Spinal cord (tissue), 10 donors: ENCODE results near the gene C3orf22. TPM values are rescaled to one million over a fixed set of nuclear protein-coding genes. Genes with fewer than 3 reads are reported as not detected.

ENCODE experiments used
- DNase-seq, 6 donors: peaks; one replicate each; pipeline versions ENCODE4 v3.0.0 to v3.0.0-alpha.2; 2013 to 2015; ENCODE audit warnings: low spot score in 6 of 6, low read depth in 4 of 6
- H3K27ac ChIP-seq: one replicate; pipeline ENCODE4 v1.5.1; 2013; ENCODE audit warnings: low read depth, low read length, control low read depth
- H3K27me3 ChIP-seq: one replicate; pipeline ENCODE4 v1.6.1; 2013; ENCODE audit warnings: low read length; ENCODE audit not compliant: control insufficient read depth, insufficient read depth
- H3K36me3 ChIP-seq: one replicate; pipeline ENCODE4 v1.6.1; 2013; ENCODE audit warnings: low read length; ENCODE audit not compliant: control insufficient read depth, insufficient read depth
- H3K4me1 ChIP-seq: one replicate; pipeline ENCODE4 v1.6.1; 2013; ENCODE audit warnings: low read length; ENCODE audit not compliant: control insufficient read depth, insufficient read depth
- H3K4me3 ChIP-seq: one replicate; pipeline ENCODE4 v1.5.1; 2013; ENCODE audit warnings: low read depth, low read length, control low read depth
- H3K9me3 ChIP-seq: one replicate; pipeline ENCODE4 v1.6.1; 2013; ENCODE audit warnings: low read length; ENCODE audit not compliant: control insufficient read depth, insufficient read depth
- WGBS: methylation state at CpG from one replicate; pipeline ENCODE4 v1.1.5; 2013; ENCODE audit warnings: missing lambda C conversion rate; ENCODE audit not compliant: insufficient coverage; 5-methylcytosine and 5-hydroxymethylcytosine counted together
- polyA plus RNA-seq, 2 donors: library from polyadenylated mRNA; unstranded; fragments of 120-200 nt; gene quantifications; one replicate each; pipeline ENCODE4 v1.2.1, GENCODE V29; 2013; ENCODE audit not compliant: insufficient read length in 2 of 2
- small RNA-seq: library from RNA; depleted of rRNA; stranded (forward); fragments of <200 nt; gene quantifications from one replicate; pipeline ENCODE3, GENCODE V24; 2014; ENCODE audit warnings: low replicate concordance
- total RNA-seq, 2 donors: library from RNA; depleted of rRNA in 1 of 2; stranded (reverse); fragments of 120-200 nt in 1 of 2; fragments of >200 nt in 1 of 2; gene quantifications; one replicate each; pipeline versions ENCODE4 v1.2.3 to v1.2.4, GENCODE V29; 2013 to 2014
- donor health status: healthy.

C3orf22 gene
- total and polyA plus RNA-seq, 4 donors: 0.17 to 0.27 TPM; not detected in 2

DNA sequence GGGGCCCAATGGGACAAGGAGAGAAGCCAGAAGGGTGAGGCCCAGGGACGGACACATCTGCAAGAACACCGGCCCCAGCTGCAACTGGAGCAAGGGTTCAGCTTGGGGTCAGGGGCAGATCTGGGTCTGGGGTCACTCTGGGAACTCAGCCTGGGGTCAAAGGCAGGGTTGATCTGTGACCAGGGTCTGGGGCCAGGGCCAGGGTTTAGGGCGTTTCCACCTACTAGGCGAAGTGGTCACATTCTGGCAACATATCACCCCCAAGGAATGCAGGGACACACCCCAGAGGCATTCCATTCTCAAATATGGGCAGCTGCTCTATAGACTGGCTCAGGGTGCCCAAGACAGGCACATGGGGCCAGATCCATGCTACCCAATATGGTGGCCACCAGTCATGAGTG is 50.2 kb downstream of the C3orf22 start:
- Histone ChIP-seq H3K9me3 (no peaks in the 10 kb centered on the region), H3K4me1 (peaks cover 38% of the 10 kb centered on the region), H3K4me3 (no peak overlapping the region), H3K36me3 (no peaks in the 10 kb centered on the region), H3K27me3 (no peaks in the 10 kb centered on the region), H3K27ac (no peak overlapping the region)
- DNase-seq: no peak
- 98% methylated on average over 4 of the region's 4 CpGs for WGBS

- Histone ChIP-seq H3K4me3 (no peak overlapping the region), H3K27ac (no peak overlapping the region), H3K9me3 (no peaks in the 10 kb centered on the region), H3K4me1 (peaks cover 31% of the 10 kb centered on the region), H3K27me3 (no peaks in the 10 kb centered on the region), H3K36me3 (no peaks in the 10 kb centered on the region)
- WGBS: 91% methylated on average over 9 of the region's 9 CpGs
- no peak for DNase-seq
Observed at GRCh38 chr3:126507886-126508285, 50.8 kb downstream of the C3orf22 start.

GRCh38 chr3:126503701-126504100 is 55.0 kb downstream of the C3orf22 start:
- Histone ChIP-seq H3K36me3 (no peaks in the 10 kb centered on the region), H3K27ac (no peak overlapping the region), H3K27me3 (no peaks in the 10 kb centered on the region), H3K4me1 (peaks cover 6% of the 10 kb centered on the region), H3K4me3 (no peak overlapping the region), H3K9me3 (no peaks in the 10 kb centered on the region)
- no peak for DNase-seq
- 94% methylated on average over 10 of the region's 10 CpGs for WGBS

- Histone ChIP-seq H3K9me3 (no peaks in the 10 kb centered on the region), H3K27me3 (no peaks in the 10 kb centered on the region), H3K4me3 (no peak overlapping the region), H3K27ac (no peak overlapping the region), H3K36me3 (no peaks in the 10 kb centered on the region), H3K4me1 (peaks cover 6% of the 10 kb centered on the region)
- no peak for DNase-seq
- 92% methylated on average over 1 of the region's 1 CpG for WGBS
Observed at GRCh38 chr3:126502656-126503055, 56.1 kb downstream of the C3orf22 start.

GRCh38 chr3:126501736-126502135 is 57.0 kb downstream of the C3orf22 start:
- Histone ChIP-seq H3K27ac (no peak overlapping the region), H3K4me3 (no peak overlapping the region), H3K4me1 (peaks cover 6% of the 10 kb centered on the region), H3K9me3 (no peaks in the 10 kb centered on the region), H3K36me3 (no peaks in the 10 kb centered on the region), H3K27me3 (no peaks in the 10 kb centered on the region)
- no peak for DNase-seq
- WGBS: 62% methylated on average over 6 of the region's 7 CpGs

DNA sequence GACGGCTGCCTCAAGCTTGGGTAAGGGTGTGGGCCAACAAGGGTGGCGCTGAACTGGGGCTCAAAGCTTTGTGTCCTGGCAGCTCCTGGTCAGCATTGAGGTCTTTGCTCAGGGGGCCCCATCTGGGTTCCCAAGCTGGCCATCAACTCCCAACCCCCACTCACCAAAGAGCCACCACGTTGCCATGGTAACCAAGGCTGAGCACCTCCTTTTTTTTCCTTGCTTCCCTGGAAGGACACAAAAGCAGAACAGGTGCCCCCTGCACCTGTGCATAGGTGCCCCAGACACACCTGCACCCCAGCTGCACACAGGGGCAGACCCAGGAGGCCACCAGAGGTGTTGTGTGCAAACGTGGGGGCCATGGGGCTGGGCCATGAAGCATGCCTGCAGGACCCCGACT is 57.7 kb downstream of the C3orf22 start:
- no peaks in the 10 kb centered on the region for H3K9me3 ChIP-seq
- peaks cover 6% of the 10 kb centered on the region for H3K4me1 ChIP-seq
- no peak for DNase-seq
- no peaks in the 10 kb centered on the region for H3K27me3 ChIP-seq
- no peak overlapping the region for H3K27ac ChIP-seq
- no peak overlapping the region for H3K4me3 ChIP-seq
- 63% methylated on average over 5 of the region's 5 CpGs for WGBS
- no peaks in the 10 kb centered on the region for H3K36me3 ChIP-seq

GRCh38 chr3:126500016-126500415 is 58.7 kb downstream of the C3orf22 start:
- no peak for DNase-seq
- H3K4me1 ChIP-seq: peaks cover 6% of the 10 kb centered on the region
- 91% methylated on average over 7 of the region's 7 CpGs for WGBS

More at GRCh38 chr3:126500016-126500415, 58.7 kb downstream of the C3orf22 start:
- H3K27ac ChIP-seq: no peak overlapping the region
- H3K9me3 ChIP-seq: no peaks in the 10 kb centered on the region
- H3K4me3 ChIP-seq: no peak overlapping the region
- H3K27me3 ChIP-seq: no peaks in the 10 kb centered on the region
- H3K36me3 ChIP-seq: peaks cover 3% of the 10 kb centered on the region

Small RNA genes within 50 kb of the gene (small RNA-seq; reads per million reads assigned to genes)
- gene RNA5SP138: not detected

Other genes starting within 250 kb of the C3orf22 start
- 10 to 100 TPM in 1 of 2 donors, 1 to 10 TPM in 1; 7.9 to 15.8 TPM for gene KLF15, start 201.5 kb downstream of the C3orf22 start, total RNA-seq
- 10 to 100 TPM; 26.3 to 26.9 TPM for gene KLF15, start 201.5 kb downstream of the C3orf22 start, polyA plus RNA-seq
- gene CFAP100, start 164.0 kb downstream of the C3orf22 start, total RNA-seq: 10 to 100 TPM in 1 of 2 donors, 1 to 10 TPM in 1; 2.2 to 16.6 TPM
- 10 to 100 TPM; 14.1 to 14.6 TPM for gene CFAP100, start 164.0 kb downstream of the C3orf22 start, polyA plus RNA-seq
- 10 to 100 TPM; 22.9 to 29.4 TPM for gene ZXDC, start 83.0 kb downstream of the C3orf22 start, total RNA-seq
- 10 to 100 TPM; 25.6 to 29.0 TPM for gene ZXDC, start 83.0 kb downstream of the C3orf22 start, polyA plus RNA-seq
- gene UROC1, start 41.2 kb downstream of the C3orf22 start, total RNA-seq: under 1 TPM in 1 of 2 donors, not detected in 1; 0.06 TPM
- under 1 TPM; 0.29 to 0.35 TPM for gene UROC1, start 41.2 kb downstream of the C3orf22 start, polyA plus RNA-seq
- gene CHST13, start 34.8 kb downstream of the C3orf22 start, total RNA-seq: under 1 TPM in 1 of 2 donors, not detected in 1; 0.28 TPM
- under 1 TPM; 0.30 to 0.44 TPM for gene CHST13, start 34.8 kb downstream of the C3orf22 start, polyA plus RNA-seq
- 10 to 100 TPM; 18.9 to 19.0 TPM for gene TXNRD3, start 96.2 kb upstream of the C3orf22 start, total RNA-seq
- gene TXNRD3, start 96.2 kb upstream of the C3orf22 start, polyA plus RNA-seq: 1 to 10 TPM; 7.4 to 7.6 TPM
- gene CHCHD6, start 145.3 kb upstream of the C3orf22 start, total RNA-seq: 10 to 100 TPM; 22.5 to 31.5 TPM
- gene CHCHD6, start 145.3 kb upstream of the C3orf22 start, polyA plus RNA-seq: 10 to 100 TPM; 68.0 to 70.2 TPM